HCT116 (cell line): ENCODE results near the gene SLC25A25. TPM values are rescaled to one million over a fixed set of nuclear protein-coding genes. Genes with fewer than 3 reads are reported as not detected.

Experiments
- ATAC-seq: fragments of 200-7000 bp; cut with Tn5 transposase; 2 replicates; pipeline ENCODE4 v1.9.1; 2020; ENCODE audit warnings: mild to moderate bottlenecking, moderate library complexity
- BruUV-seq: library from RNA; stranded (reverse); fragments of 400-500 nt; replicated peaks from 2 replicates; lab custom pipeline; 2021; lab: Mats Ljungman, UMichigan
- CTCF ChIA-PET: fragments of 300-600 bp; sonication (Branson Sonifier 250); formaldehyde crosslinking; loops from one replicate; lab custom pipeline; 2021; ENCODE audit warnings: antibody characterized with exemption; lab: Charles Lee
- POLR2A ChIA-PET: fragments of 300-600, 350-600 bp; sonication (Branson Sonifier 250); formaldehyde crosslinking; loops from one replicate; lab custom pipeline; 2021; ENCODE audit warnings: antibody characterized with exemption; lab: Charles Lee
- RAD21 ChIA-PET, 2 experiments: fragments of 300-600 bp; sonication (Branson Sonifier 250); formaldehyde crosslinking; loops; one replicate each; lab custom pipeline; 2023; ENCODE audit warnings: low total read pairs in 2 of 2; ENCODE audit not compliant: uncharacterized antibody in 2 of 2, unreplicated experiment in 2 of 2, low non-redundant PET in 1 of 2; lab: Charles Lee
- DNase-seq: peaks from one replicate; pipeline ENCODE4 v3.0.0-alpha.2; 2010; ENCODE audit warnings: low read depth, low spot score
- H2AFZ ChIP-seq: fragments of 200-600 bp; shearing (Covaris generic), sonication (generic); 2 replicates; pipeline ENCODE4 v1.6.1; 2017; ENCODE audit warnings: low read depth, mixed run types, mixed read lengths, antibody characterized with exemption, low read length; ENCODE audit not compliant: poor library complexity, severe bottlenecking
- H3K27ac ChIP-seq: 2 replicates; pipeline ENCODE4 v1.5.1; 2012; ENCODE audit warnings: low read depth, low read length
- H3K27me3 ChIP-seq: fragments of 200-600 bp; sonication (generic); 2 replicates; pipeline ENCODE4 v1.6.1; 2016; ENCODE audit warnings: mixed run types, low read length, mixed read lengths; ENCODE audit not compliant: insufficient read depth
- H3K36me3 ChIP-seq, 2 experiments: fragments of 200-500 bp in 1 of 2; fragments of 200-600 bp in 1 of 2; sonication (Bioruptor generic) in 1 of 2; sonication (generic) in 1 of 2; 2 replicates each; pipeline versions ENCODE4 v1.5.1 to v1.6.1; 2014 to 2016; ENCODE audit warnings: low read length in 2 of 2, inconsistent platforms in 1 of 2, mixed read lengths in 1 of 2, mixed run types in 1 of 2; ENCODE audit not compliant: insufficient read depth in 2 of 2, control insufficient read depth in 1 of 2
- H3K4me1 ChIP-seq, 2 experiments: fragments of 200-600 bp in 1 of 2; sonication (generic) in 1 of 2; 2 replicates each; pipeline versions ENCODE4 v1.5.1 to v1.6.1; 2012 to 2017; ENCODE audit warnings: low read length in 2 of 2, inconsistent platforms in 1 of 2, mild to moderate bottlenecking in 1 of 2, mixed read lengths in 1 of 2, mixed run types in 1 of 2, moderate library complexity in 1 of 2; ENCODE audit not compliant: insufficient read depth in 2 of 2, control insufficient read depth in 1 of 2
- H3K4me2 ChIP-seq: fragments of 200-600 bp; sonication (generic); 2 replicates; pipeline ENCODE4 v1.6.1; 2017; ENCODE audit warnings: mixed run types, low read length, mixed read lengths
- H3K4me3 ChIP-seq, 2 experiments: fragments of 200-600 bp in 1 of 2; sonication (generic) in 1 of 2; replicated peaks in 1 of 2; 2 replicates each; pipeline ENCODE4 v1.5.1; 2011 to 2016; ENCODE audit warnings: low read length in 2 of 2, control low read depth in 1 of 2, low read depth in 1 of 2, mild to moderate bottlenecking in 1 of 2, mixed read lengths in 1 of 2, mixed run types in 1 of 2
- H3K79me2 ChIP-seq: fragments of 200-600 bp; sonication (generic); 2 replicates; pipeline ENCODE4 v1.6.1; 2017; ENCODE audit warnings: mild to moderate bottlenecking, mixed run types, low read length, moderate library complexity, mixed read lengths; ENCODE audit not compliant: insufficient read depth
- H3K9ac ChIP-seq: fragments of 200-600 bp; sonication (generic); 2 replicates; pipeline ENCODE4 v1.6.1; 2016; ENCODE audit warnings: low read length, mixed read lengths
- H3K9me2 ChIP-seq: fragments of 200-600 bp; sonication (generic), shearing (Covaris generic); 2 replicates; pipeline ENCODE4 v1.6.1; 2017; ENCODE audit warnings: mixed run types, mild to moderate bottlenecking, moderate library complexity; ENCODE audit not compliant: insufficient read depth
- H3K9me3 ChIP-seq, 2 experiments: fragments of 200-500 bp in 1 of 2; fragments of 200-600 bp in 1 of 2; sonication (Bioruptor generic) in 1 of 2; sonication (generic) in 1 of 2; 2 replicates each; pipeline ENCODE4 v1.6.1; 2014 to 2017; ENCODE audit warnings: low read length in 2 of 2, mixed read lengths in 2 of 2, inconsistent platforms in 1 of 2, low read depth in 1 of 2, mild to moderate bottlenecking in 1 of 2, mixed run types in 1 of 2, moderate library complexity in 1 of 2; ENCODE audit not compliant: control insufficient read depth in 1 of 2, insufficient read depth in 1 of 2
- H4K20me1 ChIP-seq: fragments of 200-600 bp; sonication (generic), shearing (Covaris generic); 2 replicates; pipeline ENCODE4 v1.6.1; 2017; ENCODE audit warnings: mixed run types, mild to moderate bottlenecking, moderate library complexity; ENCODE audit not compliant: insufficient read depth
- CBX3 ChIP-seq: IDR thresholded peaks from 2 replicates; pipeline ENCODE4 v1.6.1; 2012; ENCODE audit warnings: low read depth
- CEBPB ChIP-seq: IDR thresholded peaks from 2 replicates; pipeline ENCODE4 v1.6.1; 2012; ENCODE audit warnings: low read depth
- CTCF ChIP-seq, 3 experiments: fragments of 200-600 bp in 1 of 3; sonication (generic) in 1 of 3; IDR thresholded peaks in 2 of 3; conservative IDR thresholded peaks in 1 of 3; 2 replicates each; pipeline ENCODE4 v1.5.1; 2012 to 2017; ENCODE audit warnings: low read depth in 2 of 3, low read length in 2 of 3, antibody characterized with exemption in 1 of 3, borderline replicate concordance in 1 of 3, control low read depth in 1 of 3, mild to moderate bottlenecking in 1 of 3, mixed read lengths in 1 of 3, mixed run types in 1 of 3, moderate library complexity in 1 of 3; ENCODE audit not compliant: insufficient read depth in 1 of 3
- ELF1 ChIP-seq: IDR thresholded peaks from 2 replicates; pipeline ENCODE4 v1.6.1; 2012; ENCODE audit warnings: low read depth, borderline replicate concordance
- EZH2 ChIP-seq: fragments of 200-600 bp; sonication (generic); IDR thresholded peaks from 2 replicates; pipeline ENCODE4 v1.6.1; 2017; ENCODE audit warnings: antibody characterized with exemption, mixed run types
- FOSL1 ChIP-seq: IDR thresholded peaks from 2 replicates; pipeline ENCODE4 v1.6.1; 2012; ENCODE audit warnings: low read depth
- JUND ChIP-seq: IDR thresholded peaks from 2 replicates; pipeline ENCODE4 v1.6.1; 2012
- POLR2A ChIP-seq: IDR thresholded peaks from 2 replicates; pipeline ENCODE4 v1.7.0; 2011; ENCODE audit warnings: borderline replicate concordance; ENCODE audit not compliant: insufficient read depth, insufficient read length; ENCODE audit errors: extremely low read depth
- RAD21 ChIP-seq: IDR thresholded peaks from 2 replicates; pipeline ENCODE4 v1.6.1; 2012; ENCODE audit warnings: low read depth, mild to moderate bottlenecking
- REST ChIP-seq: IDR thresholded peaks from 2 replicates; pipeline ENCODE4 v1.6.1; 2012; ENCODE audit warnings: low read depth
- SP1 ChIP-seq: IDR thresholded peaks from 2 replicates; pipeline ENCODE4 v1.6.1; 2012; ENCODE audit warnings: low read depth
- SRF ChIP-seq: IDR thresholded peaks from 2 replicates; pipeline ENCODE4 v1.6.1; 2012; ENCODE audit warnings: low read depth
- YY1 ChIP-seq: IDR thresholded peaks from 2 replicates; pipeline ENCODE4 v1.6.1; 2011; ENCODE audit warnings: low read length, low read depth, moderate library complexity, mild to moderate bottlenecking; ENCODE audit not compliant: insufficient replicate concordance; ENCODE audit errors: extremely low read depth
- ZFX ChIP-seq: fragments of 450-650 bp; IDR thresholded peaks from 2 replicates; pipeline ENCODE4 v1.6.1; 2017
- ZNF274 ChIP-seq: fragments of 200-500 bp; sonication (Bioruptor generic); IDR thresholded peaks from 2 replicates; pipeline ENCODE4 v1.6.1; 2014; ENCODE audit warnings: mild to moderate bottlenecking, low read depth, low read length, inconsistent platforms
- intact Hi-C: fragments of 100-400 bp; cut with micrococcal nuclease; formaldehyde crosslinking; loops from 2 replicates; pipeline ENCODE4 v1.10.0; 2022
- total RNA-seq: library from RNA; stranded (reverse); gene quantifications from one replicate; pipeline ENCODE4 v1.2.1, GENCODE V29; 2021; ENCODE audit not compliant: unreplicated experiment

Gene SLC25A25
- total RNA-seq, 1 experiment from 2014 or later, result 15.3 TPM

- ChIA-PET RAD21 (no interaction called here), CTCF (interaction anchor here (0.8 to 1.5 kb wide), 4 partner anchors 11 to 41 kb away, joined by 3 to 7 read pairs (median 4); no protein-coding TSS in a partner anchor)
- Histone ChIP-seq H3K9ac (no peak overlapping the region), H3K27me3 (no peaks in the 10 kb centered on the region), H3K9me2 (no peaks in the 10 kb centered on the region), H4K20me1 (0 out of 2 replicates have a peak, but pooled peaks cover 4% of the 10 kb centered on the region), H3K36me3 (no peaks in the 10 kb centered on the region), H3K27ac (no peak overlapping the region), H3K79me2 (peaks cover 82% of the 10 kb centered on the region), H3K4me1 (peaks cover 16 to 38% of the 10 kb centered on the region in 2 experiments)
- BruUV-seq, result no TSS peak
- DNase-seq, result no peak
- TF ChIP-seq EZH2 (no peak), CEBPB (no peak), FOSL1 (no peak), ELF1 (no peak), POLR2A (no peak), SP1 (no peak), CTCF (IDR thresholded peaks at IDR 0.05 in 2 of 3, conservative IDR thresholded peaks at IDR 0.05 in 1 of 3; ENCODE audit: borderline replicate concordance in 1 of 3, insufficient read depth in 1 of 3, low read depth in 2 of 3, low read length in 2 of 3) (no peak), ZNF274 (no peak), JUND (no peak), RAD21 (no peak), YY1 (no peak), CBX3 (no peak), ZFX (no peak), REST (no peak), SRF (no peak)
- TF ChIP-seq, all 23 proteins: peak for 0
- POLR2A ChIA-PET, result interaction anchor here (1.0 kb wide), 2 partner anchors 10 to 11 kb away, joined by 4 to 5 read pairs; no protein-coding TSS in a partner anchor
- Histone ChIP-seq H2AFZ (no peak overlapping the region), H3K9me3 (no peaks in the 10 kb centered on the region), H3K4me2 (no peak overlapping the region), H3K4me3 (no peak overlapping the region)
- intact Hi-C loops, result no loop called here
- ATAC-seq, result no peak
Measured at GRCh38 chr9:128092199-128092977, 24.4 kb downstream of the SLC25A25 start.
